A673 (cell line): Measurements from ENCODE around the gene GPD1L.

Experiments
- CTCF ChIP-seq: fragments of 300-800, 200-600 bp; sonication (generic); conservative IDR thresholded peaks from 2 replicates; pipeline ENCODE4 v1.5.1; 2017; ENCODE audit warnings: low read depth, mild to moderate bottlenecking, antibody characterized with exemption, low read length, moderate library complexity, mixed read lengths
- EZH2 ChIP-seq: fragments of 200-600 bp; sonication (generic); IDR thresholded peaks from 2 replicates; pipeline ENCODE4 v1.6.1; 2017; ENCODE audit warnings: borderline replicate concordance, low read depth, mild to moderate bottlenecking, mixed read lengths, antibody characterized with exemption, low read length; ENCODE audit not compliant: poor library complexity, severe bottlenecking

GRCh38 chr3:32121137-32121536 lies 14.7 kb downstream of the GPD1L start:
- TF ChIP-seq CTCF (no peak), EZH2 (no peak)
